ENCODE data around the gene STRAP.

Gene STRAP

GRCh38 chr12:15882118-15882971 lies at the start of gene STRAP:
Gene STRAP, plus strand, starts transcription at chr12:15882387. Its CDS starts 321 bp downstream, at chr12:15882708.
- peak; percentile 93 for ATAC-seq (ENCODE audit: low read depth)
- no peaks in the 10 kb centered on the region for H3K4me1 ChIP-seq (ENCODE audit: insufficient read depth, poor library complexity, severe bottlenecking)

GRCh38 chr12:15834575-15834974 lies 47.6 kb upstream of the STRAP start:
- DNase-seq (ENCODE audit: low spot score) (no peak), ATAC-seq (ENCODE audit: low read depth) (no peak)
- Histone ChIP-seq H3K4me1 (ENCODE audit: insufficient read depth, poor library complexity, severe bottlenecking) (no peaks in the 10 kb centered on the region), H3K27ac (ENCODE audit: poor library complexity, severe bottlenecking) (no peak overlapping the region), H3K36me3 (ENCODE audit: low read depth) (no peaks in the 10 kb centered on the region), H3K9me3 (ENCODE audit: severe bottlenecking) (no peaks in the 10 kb centered on the region), H3K27me3 (ENCODE audit: insufficient read depth, poor library complexity, severe bottlenecking) (no peaks in the 10 kb centered on the region), H3K4me3 (ENCODE audit: severe bottlenecking) (no peak overlapping the region)
- no peak for TF ChIP-seq CTCF (IDR thresholded peaks at IDR 0.05; ENCODE audit: poor library complexity, severe bottlenecking)

More at GRCh38 chr12:15882118-15882971, at the start of gene STRAP:
- Histone ChIP-seq H3K27ac (ENCODE audit: poor library complexity, severe bottlenecking) (peak within 1 kb of the TSS; percentile 71), H3K9me3 (ENCODE audit: severe bottlenecking) (no peaks in the 10 kb centered on the region), H3K4me3 (ENCODE audit: severe bottlenecking) (peak within 1 kb of the TSS; percentile 81), H3K27me3 (ENCODE audit: insufficient read depth, poor library complexity, severe bottlenecking) (no peaks in the 10 kb centered on the region), H3K36me3 (ENCODE audit: low read depth) (peaks cover 33% of the 10 kb centered on the region)
- TF ChIP-seq CTCF (IDR thresholded peaks at IDR 0.05; ENCODE audit: poor library complexity, severe bottlenecking), result no peak
- DNase-seq (ENCODE audit: low spot score), result peak; percentile 71

GRCh38 chr12:15837141-15837790 lies 44.9 kb upstream of the STRAP start:
- Histone ChIP-seq H3K4me3 (ENCODE audit: severe bottlenecking) (no peak overlapping the region), H3K27ac (ENCODE audit: poor library complexity, severe bottlenecking) (no peak overlapping the region), H3K27me3 (ENCODE audit: insufficient read depth, poor library complexity, severe bottlenecking) (no peaks in the 10 kb centered on the region), H3K9me3 (ENCODE audit: severe bottlenecking) (no peaks in the 10 kb centered on the region), H3K4me1 (ENCODE audit: insufficient read depth, poor library complexity, severe bottlenecking) (no peaks in the 10 kb centered on the region), H3K36me3 (ENCODE audit: low read depth) (no peaks in the 10 kb centered on the region)
- DNase-seq (ENCODE audit: low spot score) (no peak), ATAC-seq (ENCODE audit: low read depth) (no peak)
- no peak for TF ChIP-seq CTCF (IDR thresholded peaks at IDR 0.05; ENCODE audit: poor library complexity, severe bottlenecking)

DNA sequence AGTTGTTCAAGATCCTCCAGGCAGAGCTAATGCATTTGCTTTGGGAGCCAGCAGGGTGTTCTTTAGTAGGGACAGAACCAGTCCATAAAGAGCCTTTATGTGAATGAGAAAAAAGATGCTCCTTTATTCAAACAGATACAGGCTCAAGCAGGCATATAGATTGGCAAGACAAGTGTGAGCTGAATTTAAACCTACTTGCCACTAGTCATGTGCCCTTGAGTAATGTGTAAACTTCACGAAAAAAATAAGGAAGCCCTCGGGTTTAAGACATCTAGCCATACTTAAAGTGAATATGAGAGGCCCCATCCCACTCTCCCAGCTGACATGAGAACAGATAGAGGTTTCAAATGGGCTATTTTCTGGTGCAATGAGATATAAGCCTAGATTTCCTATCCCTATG lies 43.1 kb upstream of the STRAP start:
- no peak overlapping the region for H3K4me3 ChIP-seq (ENCODE audit: severe bottlenecking)
- H3K9me3 ChIP-seq (ENCODE audit: severe bottlenecking), result no peaks in the 10 kb centered on the region
- H3K27me3 ChIP-seq (ENCODE audit: insufficient read depth, poor library complexity, severe bottlenecking), result no peaks in the 10 kb centered on the region
- no peak for DNase-seq (ENCODE audit: low spot score)
- no peaks in the 10 kb centered on the region for H3K4me1 ChIP-seq (ENCODE audit: insufficient read depth, poor library complexity, severe bottlenecking)
- H3K36me3 ChIP-seq (ENCODE audit: low read depth), result no peaks in the 10 kb centered on the region
- H3K27ac ChIP-seq (ENCODE audit: poor library complexity, severe bottlenecking), result no peak overlapping the region
- no peak for ATAC-seq (ENCODE audit: low read depth)
- no peak for TF ChIP-seq CTCF (IDR thresholded peaks at IDR 0.05; ENCODE audit: poor library complexity, severe bottlenecking)

All from RWPE2 (cell line).